Measurements from ENCODE around the gene DOC2B. TPM values are rescaled to one million over a fixed set of nuclear protein-coding genes. Genes with fewer than 3 reads are reported as not detected.

DOC2B gene
- total RNA-seq, 6 experiments from 2014 or later = 0.40 to 1.7 (median 0.91) TPM

GRCh38 chr17:182050-182751, 751 bp upstream of the DOC2B start:
- peaks cover 0 to 21% (median 3%) of the 10 kb centered on the region in 4 donors for H3K4me1 ChIP-seq
- peak; percentile 84 to 89 (median 85) for ATAC-seq
- 13% methylated on average over 3 of the region's 18 CpGs for whole genome bisulfite sequencing (ENCODE audit: insufficient coverage, low coverage, low lambda C conversion rate, missing lambda C conversion rate)
- intact Hi-C loops (cut with DNase I) = no loop called here
- H3K9me3 ChIP-seq = no peaks in the 10 kb centered on the region
- H3K27ac ChIP-seq = no peak overlapping the region
- H3K27me3 ChIP-seq = no peaks in the 10 kb centered on the region
- no peaks in the 10 kb centered on the region for H3K36me3 ChIP-seq
- peak; percentile 63 to 74 (median 73) for DNase-seq
- H3K4me3 ChIP-seq = no peak overlapping the region
- no peak for TF ChIP-seq CTCF (IDR thresholded peaks at IDR 0.05)
- TF ChIP-seq POLR2A (IDR thresholded peaks at IDR 0.05) = peak; percentile 24

GRCh38 chr17:180381-181244, 837 bp downstream of the DOC2B start:
- Histone ChIP-seq H3K4me3 (peak overlapping the region; percentile 16 to 38 (median 27)), H3K27ac (no peak overlapping the region), H3K4me1 (peaks cover 0 to 21% (median 3%) of the 10 kb centered on the region in 4 donors), H3K27me3 (no peaks in the 10 kb centered on the region), H3K9me3 (no peaks in the 10 kb centered on the region), H3K36me3 (no peaks in the 10 kb centered on the region)
- TF ChIP-seq CTCF (IDR thresholded peaks at IDR 0.05) (no peak), POLR2A (IDR thresholded peaks at IDR 0.05) (no peak)
- intact Hi-C loops (cut with DNase I) = no loop called here
- DNase-seq = no peak
- peak in 2 of 4 donors; percentile 10 to 11 for ATAC-seq
- WGBS (ENCODE audit: insufficient coverage, low coverage, low lambda C conversion rate, missing lambda C conversion rate) = 0% methylated on average over 20 of the region's 112 CpGs

DNA sequence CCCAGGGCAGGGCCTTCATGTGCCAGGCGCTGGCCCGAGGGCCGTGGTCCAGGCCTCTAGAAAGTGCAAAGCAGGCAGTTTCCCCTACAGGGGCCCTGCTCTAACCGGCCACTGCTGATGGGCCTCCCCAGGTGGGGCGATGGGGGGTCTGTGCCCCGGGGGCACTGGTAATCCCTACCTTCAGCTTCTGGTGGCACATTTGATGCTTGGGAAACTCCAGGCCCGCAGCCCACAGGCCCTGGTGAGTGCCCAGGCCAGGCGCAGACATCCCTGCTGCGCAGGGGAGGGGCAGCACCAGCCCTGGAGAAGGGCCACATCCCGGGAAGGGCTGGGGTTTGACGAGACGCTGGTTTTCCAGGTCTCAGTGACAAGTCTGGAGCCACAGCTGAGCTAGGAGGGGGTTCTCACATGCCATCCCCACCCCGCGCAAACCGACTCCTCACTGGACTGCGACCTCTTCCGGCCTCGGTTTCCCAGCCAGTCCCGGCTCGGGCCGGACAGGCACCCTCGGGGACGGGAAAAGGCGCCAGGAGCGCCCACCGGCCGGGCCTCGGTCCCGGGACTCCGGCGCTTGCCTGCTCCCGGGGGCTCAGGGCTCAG, 1.6 kb downstream of the DOC2B start:
- H3K27me3 ChIP-seq = no peaks in the 10 kb centered on the region
- no peak for TF ChIP-seq CTCF (IDR thresholded peaks at IDR 0.05)
- no peak for TF ChIP-seq POLR2A (IDR thresholded peaks at IDR 0.05)
- intact Hi-C loops (cut with DNase I) = no loop called here
- no peaks in the 10 kb centered on the region for H3K9me3 ChIP-seq
- WGBS (ENCODE audit: insufficient coverage, low coverage, low lambda C conversion rate, missing lambda C conversion rate) = no CpG with 5 or more reads among the region's 32 CpGs
- H3K4me1 ChIP-seq = peaks cover 0 to 21% (median 3%) of the 10 kb centered on the region in 4 donors
- no peak for DNase-seq
- H3K4me3 ChIP-seq = peak overlapping the region in 2 of 3 donors; percentile 27 to 38
- no peaks in the 10 kb centered on the region for H3K36me3 ChIP-seq
- no peak overlapping the region for H3K27ac ChIP-seq
- ATAC-seq = no peak

DNA sequence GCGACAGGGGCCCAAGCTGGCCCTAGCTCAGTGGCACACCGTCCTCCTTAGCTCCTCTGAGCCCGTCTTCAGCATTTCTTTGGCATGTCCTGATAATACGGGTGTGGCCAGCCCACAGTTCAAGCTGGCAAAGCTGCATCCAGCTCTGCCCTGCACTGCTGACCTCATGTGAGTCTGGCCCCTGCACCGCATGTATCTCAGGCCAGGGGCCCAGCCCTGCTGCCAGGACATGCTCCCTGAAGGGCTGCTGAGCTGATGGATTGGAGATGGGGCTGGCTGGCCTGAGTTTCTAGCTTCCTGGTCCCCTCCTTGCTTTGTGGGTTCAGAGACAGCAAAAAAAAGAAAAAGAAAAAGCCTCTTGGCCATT, 2.4 kb downstream of the DOC2B start:
- intact Hi-C loops (cut with DNase I) = no loop called here
- Histone ChIP-seq H3K4me3 (no peak overlapping the region), H3K9me3 (no peaks in the 10 kb centered on the region), H3K27me3 (no peaks in the 10 kb centered on the region), H3K4me1 (peaks cover 0 to 21% (median 3%) of the 10 kb centered on the region in 4 donors), H3K27ac (no peak overlapping the region), H3K36me3 (no peaks in the 10 kb centered on the region)
- TF ChIP-seq CTCF (IDR thresholded peaks at IDR 0.05) (no peak), POLR2A (IDR thresholded peaks at IDR 0.05) (no peak)
- no peak for DNase-seq
- WGBS (ENCODE audit: insufficient coverage, low coverage, low lambda C conversion rate, missing lambda C conversion rate) = 77% methylated on average over 3 of the region's 5 CpGs
- no peak for ATAC-seq

All from right lobe of liver (tissue), 6 donors.